Ascending aorta (tissue), 2 donors: Measurements from ENCODE around the gene HS2ST1. TPM values are rescaled to one million over a fixed set of nuclear protein-coding genes. Genes with fewer than 3 reads are reported as not detected.

Experiments
- DNase-seq, 2 donors: peaks; one replicate each; pipeline ENCODE4 v3.0.0-alpha.2; 2019; ENCODE audit warnings: low spot score in 2 of 2
- H3K27ac ChIP-seq, 2 donors: fragments of 200-600 bp; sonication (generic); one replicate each; pipeline ENCODE4 v1.5.1; 2016 to 2017; ENCODE audit warnings: mild to moderate bottlenecking in 1 of 2
- H3K27me3 ChIP-seq: fragments of 200-600 bp; sonication (generic); one replicate; pipeline ENCODE4 v1.5.1; 2017
- H3K36me3 ChIP-seq, 2 donors: fragments of 200-600 bp; sonication (generic); one replicate each; pipeline ENCODE4 v1.5.1; 2016
- H3K4me1 ChIP-seq, 2 donors: fragments of 200-600 bp; sonication (generic); one replicate each; pipeline ENCODE4 v1.5.1; 2016 to 2017; ENCODE audit warnings: mild to moderate bottlenecking in 1 of 2
- H3K4me3 ChIP-seq, 2 donors: fragments of 200-600 bp; sonication (generic); one replicate each; pipeline ENCODE4 v1.5.1; 2016 to 2017; ENCODE audit warnings: mild to moderate bottlenecking in 1 of 2
- H3K9me3 ChIP-seq, 2 donors: fragments of 200-600 bp; sonication (generic); one replicate each; pipeline ENCODE4 v1.5.1; 2016
- intact Hi-C: fragments of 100-400 bp; cut with DNase I; formaldehyde crosslinking; loops from one replicate; pipeline ENCODE4 v1.15.1; 2023
- total RNA-seq: library from RNA; depleted of rRNA; stranded (reverse); fragments of >200 nt; gene quantifications from one replicate; pipeline ENCODE4 v1.1.0, GENCODE V29; 2016
- TF ChIP-seq, protein P1 (sequence below), 3 experiments: fragments of 200-600 bp in 2 of 3; fragments of 450-650 bp in 1 of 3; sonication (generic) in 2 of 3; IDR thresholded peaks; one replicate each; pipeline ENCODE4 v1.5.1; 2016 to 2019; ENCODE audit warnings: antibody characterized with exemption in 3 of 3, mild to moderate bottlenecking in 1 of 3, moderate library complexity in 1 of 3

Gene HS2ST1
- total RNA-seq, 1 donor from 2014 or later = 15.8 TPM

DNA sequence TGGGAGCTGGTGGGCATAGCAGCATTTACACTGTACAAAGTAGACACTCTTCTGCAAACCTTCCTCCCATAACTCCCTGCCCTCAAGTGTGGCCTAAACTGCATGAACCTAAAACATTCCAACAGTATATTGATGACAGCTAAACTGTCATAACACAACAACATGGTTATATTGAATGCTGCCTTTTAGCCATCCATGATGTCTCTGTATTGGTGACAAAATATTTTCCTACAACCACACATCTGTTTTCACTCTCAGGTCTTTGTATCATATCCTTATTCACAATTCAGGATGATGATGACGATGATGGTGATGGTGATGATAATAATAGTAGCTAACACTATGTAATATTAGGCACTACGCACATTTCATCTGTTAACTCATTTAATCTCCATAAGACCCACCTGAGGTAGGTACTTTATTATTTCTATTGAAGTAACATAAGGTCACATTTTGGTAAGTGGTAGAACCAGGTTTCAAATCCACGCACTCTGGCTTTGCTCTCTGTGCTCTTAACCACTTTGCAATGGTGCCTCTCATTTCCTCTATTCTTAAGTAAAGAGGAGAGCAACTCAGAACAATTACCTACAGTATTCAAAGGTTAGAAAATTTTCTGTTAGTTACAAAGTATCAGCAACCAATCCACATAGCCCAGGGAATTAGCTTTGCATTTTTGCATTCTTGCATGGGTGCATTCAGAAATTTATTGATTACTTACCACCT lies 229.1 kb downstream of the HS2ST1 start:
- Histone ChIP-seq H3K9me3 (no peaks in the 10 kb centered on the region), H3K27ac (no peak overlapping the region), H3K4me3 (no peak overlapping the region), H3K4me1 (no peaks in the 10 kb centered on the region), H3K27me3 (no peaks in the 10 kb centered on the region), H3K36me3 (no peaks in the 10 kb centered on the region)
- intact Hi-C loops = no loop called here
- TF ChIP-seq, protein P1, sequence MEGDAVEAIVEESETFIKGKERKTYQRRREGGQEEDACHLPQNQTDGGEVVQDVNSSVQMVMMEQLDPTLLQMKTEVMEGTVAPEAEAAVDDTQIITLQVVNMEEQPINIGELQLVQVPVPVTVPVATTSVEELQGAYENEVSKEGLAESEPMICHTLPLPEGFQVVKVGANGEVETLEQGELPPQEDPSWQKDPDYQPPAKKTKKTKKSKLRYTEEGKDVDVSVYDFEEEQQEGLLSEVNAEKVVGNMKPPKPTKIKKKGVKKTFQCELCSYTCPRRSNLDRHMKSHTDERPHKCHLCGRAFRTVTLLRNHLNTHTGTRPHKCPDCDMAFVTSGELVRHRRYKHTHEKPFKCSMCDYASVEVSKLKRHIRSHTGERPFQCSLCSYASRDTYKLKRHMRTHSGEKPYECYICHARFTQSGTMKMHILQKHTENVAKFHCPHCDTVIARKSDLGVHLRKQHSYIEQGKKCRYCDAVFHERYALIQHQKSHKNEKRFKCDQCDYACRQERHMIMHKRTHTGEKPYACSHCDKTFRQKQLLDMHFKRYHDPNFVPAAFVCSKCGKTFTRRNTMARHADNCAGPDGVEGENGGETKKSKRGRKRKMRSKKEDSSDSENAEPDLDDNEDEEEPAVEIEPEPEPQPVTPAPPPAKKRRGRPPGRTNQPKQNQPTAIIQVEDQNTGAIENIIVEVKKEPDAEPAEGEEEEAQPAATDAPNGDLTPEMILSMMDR (IDR thresholded peaks at IDR 0.05) = no peak
- DNase-seq = no peak

- Histone ChIP-seq H3K36me3 (no peaks in the 10 kb centered on the region), H3K4me3 (no peak overlapping the region), H3K4me1 (no peaks in the 10 kb centered on the region), H3K27me3 (no peaks in the 10 kb centered on the region), H3K27ac (no peak overlapping the region), H3K9me3 (no peaks in the 10 kb centered on the region)
- no peak for DNase-seq
- intact Hi-C loops = no loop called here
- TF ChIP-seq, protein P1 (IDR thresholded peaks at IDR 0.05) = no peak
Observed at GRCh38 chr1:87144316-87144895, 230.0 kb downstream of the HS2ST1 start.

DNA sequence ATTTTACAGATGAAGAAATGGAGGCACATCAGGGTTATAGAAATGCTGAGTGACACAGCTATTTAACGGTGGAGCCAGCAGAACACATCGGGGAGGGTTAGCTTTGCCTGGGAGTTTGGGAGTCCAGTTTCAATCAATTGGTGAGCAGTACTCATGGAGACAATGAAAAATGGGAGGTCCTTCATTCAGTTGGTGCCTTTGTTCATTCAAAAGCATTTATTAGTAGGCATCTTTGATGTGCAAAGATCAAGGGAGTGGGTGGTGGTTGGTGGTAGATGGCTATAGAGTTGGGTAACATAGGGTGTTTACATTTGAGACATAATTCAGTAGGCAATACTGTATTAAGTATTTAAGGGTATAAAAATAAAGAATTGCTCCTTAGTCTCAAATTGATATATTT lies 230.5 kb downstream of the HS2ST1 start:
- intact Hi-C loops = no loop called here
- Histone ChIP-seq H3K9me3 (no peaks in the 10 kb centered on the region), H3K27me3 (no peaks in the 10 kb centered on the region), H3K36me3 (no peaks in the 10 kb centered on the region), H3K4me1 (no peaks in the 10 kb centered on the region), H3K4me3 (no peak overlapping the region), H3K27ac (no peak overlapping the region)
- no peak for DNase-seq
- TF ChIP-seq, protein P1 (IDR thresholded peaks at IDR 0.05) = no peak

DNA sequence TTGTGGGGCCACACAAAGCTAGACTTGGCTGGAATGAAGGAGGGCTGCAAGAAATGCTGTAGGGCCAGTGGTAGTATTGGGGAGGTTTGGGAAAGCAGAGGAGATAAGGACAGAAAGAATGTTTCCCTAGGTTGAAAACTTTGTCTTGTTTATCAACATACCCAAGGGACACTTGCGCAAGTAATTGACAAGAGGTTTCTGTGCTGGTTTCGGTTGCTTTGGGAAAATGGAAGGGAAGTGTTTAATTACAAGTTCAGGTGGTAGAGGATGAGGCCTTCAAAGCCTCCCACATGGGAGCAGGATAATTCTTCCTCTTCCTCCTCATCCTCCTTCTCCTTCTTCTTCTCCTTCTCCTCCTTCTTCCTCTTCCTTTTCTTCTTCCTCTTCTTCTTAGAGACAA lies 232.1 kb downstream of the HS2ST1 start:
- Histone ChIP-seq H3K36me3 (no peaks in the 10 kb centered on the region), H3K27me3 (no peaks in the 10 kb centered on the region), H3K9me3 (no peaks in the 10 kb centered on the region), H3K4me1 (peaks cover 0 to 5% of the 10 kb centered on the region in 2 donors), H3K4me3 (no peak overlapping the region), H3K27ac (no peak overlapping the region)
- TF ChIP-seq, protein P1 (IDR thresholded peaks at IDR 0.05) = no peak
- DNase-seq = no peak
- intact Hi-C loops = no loop called here

DNA sequence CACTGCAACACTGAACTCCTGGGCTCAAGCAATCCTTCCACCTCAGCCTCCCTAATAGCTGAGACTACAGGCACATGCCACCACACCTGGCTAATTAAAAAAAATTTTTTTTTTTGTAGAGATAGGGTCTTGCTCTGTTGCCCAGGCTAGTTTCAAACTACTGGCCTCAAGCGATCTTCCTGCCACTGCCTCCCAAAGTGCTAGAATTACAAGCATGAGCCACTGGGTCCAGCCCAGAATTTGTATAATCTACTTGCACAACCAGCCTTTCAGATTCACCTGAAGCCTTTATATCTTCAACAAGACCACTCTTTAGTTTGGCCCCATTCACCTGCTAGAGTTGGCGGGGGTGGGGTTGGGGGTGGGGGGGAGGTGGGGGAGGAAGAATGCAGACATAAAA lies 232.6 kb downstream of the HS2ST1 start:
- Histone ChIP-seq H3K27me3 (no peaks in the 10 kb centered on the region), H3K27ac (no peak overlapping the region), H3K4me3 (no peak overlapping the region), H3K9me3 (no peaks in the 10 kb centered on the region), H3K4me1 (peaks cover 0 to 7% of the 10 kb centered on the region in 2 donors), H3K36me3 (no peaks in the 10 kb centered on the region)
- TF ChIP-seq, protein P1 (IDR thresholded peaks at IDR 0.05) = no peak
- DNase-seq = no peak
- intact Hi-C loops = no loop called here
